Measurements from ENCODE around the gene PBX3.
A peak's percentile ranks its signal among the peaks of the same experiment; 100 is the strongest.

Gene PBX3

DNA sequence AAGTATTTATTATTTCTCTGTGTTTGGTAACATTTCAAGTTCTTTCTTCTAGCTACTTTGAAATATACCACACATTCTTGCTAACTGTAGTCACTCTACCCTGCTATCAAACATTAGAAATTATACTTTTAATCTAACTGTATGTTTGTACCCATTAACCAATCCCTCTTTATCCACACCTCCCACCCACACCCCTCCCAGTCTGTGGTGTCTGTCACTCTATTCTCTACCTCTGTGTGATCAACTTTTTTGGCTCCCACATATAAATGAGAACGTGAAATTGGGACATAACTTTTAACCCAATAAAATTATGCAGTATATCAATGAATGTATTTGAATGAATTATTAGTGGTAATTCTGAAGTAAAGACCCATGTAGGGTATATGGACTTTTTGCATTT, 79.7 kb downstream of the PBX3 start:
- no peak for DNase-seq

DNA sequence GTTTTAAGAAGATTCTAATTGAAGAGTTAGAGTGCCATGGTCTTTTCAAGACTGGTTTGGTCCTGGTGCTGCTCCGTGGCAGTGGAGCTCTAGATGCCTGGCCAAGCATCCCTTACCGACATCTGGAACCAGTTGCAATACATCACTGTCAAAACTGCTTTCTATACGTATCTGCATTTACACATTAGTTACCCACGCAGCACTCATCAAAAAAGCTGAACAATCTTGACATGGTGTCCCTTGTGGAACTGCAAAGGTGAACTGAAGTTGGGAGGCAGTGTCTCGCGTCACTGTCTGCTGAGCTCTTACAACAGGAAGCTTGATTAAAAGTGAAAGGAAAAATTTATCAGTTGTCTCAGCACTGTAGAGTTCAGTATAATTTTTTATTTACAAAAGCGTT, 82.6 kb downstream of the PBX3 start:
- no peak for DNase-seq

DNA sequence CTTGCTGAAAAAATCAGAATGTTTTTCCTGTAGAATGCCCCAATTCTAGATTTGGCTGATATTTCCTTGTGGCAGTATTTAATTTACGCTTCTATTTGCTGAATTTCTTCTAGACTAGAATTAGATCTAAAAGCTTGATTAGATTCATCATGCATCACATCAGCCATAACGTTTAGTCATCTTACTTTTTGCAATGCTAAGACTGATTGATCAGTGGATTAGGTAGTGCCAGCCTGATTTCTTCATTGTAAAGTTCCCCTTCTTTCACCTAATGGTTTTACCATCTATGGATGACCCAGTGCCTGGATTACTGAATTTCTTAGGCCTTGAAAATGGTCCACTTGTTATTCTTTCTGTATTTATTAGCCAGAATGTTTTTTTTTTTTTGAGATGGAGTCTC, 83.9 kb downstream of the PBX3 start:
- no peak for DNase-seq

DNA sequence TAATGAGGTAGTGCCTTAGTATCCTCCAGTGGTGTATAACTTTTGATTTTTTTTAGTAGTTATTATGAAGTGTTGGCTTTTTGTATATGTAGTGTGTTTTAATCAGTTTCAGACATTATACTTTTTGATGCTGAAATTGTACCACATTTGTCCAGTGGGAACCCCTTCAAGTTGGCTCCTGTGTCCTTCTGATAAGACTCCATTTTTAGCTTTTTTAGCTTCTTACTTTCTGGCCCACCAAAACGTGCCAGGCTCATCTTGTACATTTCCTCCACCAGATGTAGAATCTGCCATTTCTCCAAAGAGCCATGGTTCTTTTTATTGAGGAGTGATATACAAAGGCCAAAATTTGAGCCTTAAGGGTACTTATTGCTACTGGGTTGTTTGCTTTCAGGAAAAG, 84.4 kb downstream of the PBX3 start:
- no peak for DNase-seq

DNA sequence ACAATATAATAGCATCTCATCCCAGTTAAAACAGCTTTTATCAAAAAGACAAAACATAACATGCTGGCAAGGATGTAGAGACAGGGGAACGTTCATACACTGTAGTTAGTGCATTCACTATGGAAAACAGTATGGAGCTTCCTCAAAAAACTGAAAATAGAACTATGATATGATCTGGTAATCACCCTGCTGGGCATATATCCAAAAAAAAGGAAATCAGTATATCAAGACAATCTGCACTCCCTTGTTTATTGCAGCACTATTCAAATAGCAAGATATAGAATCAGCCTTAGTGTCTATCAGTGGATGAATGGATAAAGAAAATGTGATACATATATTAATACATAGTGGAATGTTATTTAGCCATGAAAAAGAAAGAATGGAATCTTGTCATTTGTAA, 88.5 kb downstream of the PBX3 start:
- no peak for DNase-seq

DNA sequence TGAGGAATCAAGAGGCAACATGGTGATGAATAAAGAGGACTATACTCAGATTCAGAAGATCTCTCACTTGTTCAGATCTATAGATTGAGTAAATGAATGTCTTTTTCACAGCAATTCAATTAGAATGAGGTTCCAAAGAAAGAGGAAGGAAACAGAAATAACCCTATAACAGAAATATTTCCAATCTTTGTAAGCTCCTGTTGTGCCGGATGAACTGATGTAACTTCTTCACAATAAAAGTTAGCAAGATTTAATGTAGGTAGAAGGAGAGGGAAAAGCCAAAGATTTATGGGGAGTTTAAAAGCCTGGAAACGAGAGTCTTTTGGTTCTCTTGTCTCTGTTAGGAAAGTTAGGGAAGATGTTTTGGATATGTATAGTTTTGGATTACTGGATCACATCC, 92.1 kb downstream of the PBX3 start:
- DNase-seq: no peak

DNA sequence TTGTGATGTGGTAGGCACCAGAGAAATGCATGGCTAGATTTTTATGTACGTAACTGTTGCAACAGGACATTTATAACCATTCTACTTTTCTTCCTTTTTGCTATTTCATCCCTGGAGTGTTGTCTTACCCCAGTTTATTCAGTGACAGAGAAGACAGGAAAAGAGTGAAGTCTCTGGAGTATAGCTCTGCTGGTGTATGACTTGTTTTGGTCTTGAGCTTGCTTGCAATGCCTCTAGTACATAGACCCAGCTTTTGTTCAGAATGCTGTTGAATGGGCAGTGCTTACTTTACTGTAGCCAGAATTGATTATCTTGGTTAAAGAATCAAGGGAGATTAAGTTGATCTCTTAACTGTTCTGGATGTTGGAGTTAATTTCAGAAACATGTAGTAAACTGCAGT, 94.3 kb downstream of the PBX3 start:
- DNase-seq: no peak

DNA sequence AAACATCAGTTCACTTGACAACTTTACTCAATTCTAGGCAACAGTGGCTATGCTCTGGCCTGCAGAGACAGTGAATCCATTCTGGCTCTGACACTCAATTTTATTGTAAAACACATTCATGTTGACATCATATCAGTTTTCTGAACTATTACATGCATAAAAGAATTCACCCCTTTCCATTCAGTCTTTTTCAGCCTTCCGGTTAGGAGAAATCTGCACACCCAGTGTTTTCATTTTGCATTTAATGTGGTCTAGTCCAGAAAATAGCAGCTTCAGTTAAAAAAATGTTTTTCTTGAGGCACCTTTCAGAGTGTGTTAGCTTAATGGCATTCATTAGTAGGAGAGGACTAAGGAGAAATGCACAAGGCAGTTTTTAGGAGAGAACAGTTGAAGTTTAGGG, 95.1 kb downstream of the PBX3 start:
- no peak for DNase-seq

DNA sequence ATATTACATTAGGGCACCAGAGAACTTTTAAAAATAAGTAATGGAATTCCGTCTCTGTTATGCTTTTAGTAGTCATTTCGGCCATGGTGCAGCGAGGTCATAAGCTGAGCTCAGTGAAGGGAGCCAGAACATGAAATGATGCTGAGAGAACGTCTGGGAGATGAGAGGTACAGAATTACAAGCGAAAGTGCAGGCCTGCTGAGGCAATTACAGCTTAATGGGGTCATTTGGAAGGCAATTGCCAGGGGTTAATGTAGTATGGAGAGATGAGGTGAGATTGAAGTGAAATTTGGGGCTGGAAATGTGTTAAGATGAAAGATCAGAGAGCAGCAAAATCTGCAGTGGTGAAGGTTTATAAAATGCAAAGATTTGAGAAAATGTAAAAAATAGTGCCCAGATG, 96.5 kb downstream of the PBX3 start:
- DNase-seq: peak; percentile 53

DNA sequence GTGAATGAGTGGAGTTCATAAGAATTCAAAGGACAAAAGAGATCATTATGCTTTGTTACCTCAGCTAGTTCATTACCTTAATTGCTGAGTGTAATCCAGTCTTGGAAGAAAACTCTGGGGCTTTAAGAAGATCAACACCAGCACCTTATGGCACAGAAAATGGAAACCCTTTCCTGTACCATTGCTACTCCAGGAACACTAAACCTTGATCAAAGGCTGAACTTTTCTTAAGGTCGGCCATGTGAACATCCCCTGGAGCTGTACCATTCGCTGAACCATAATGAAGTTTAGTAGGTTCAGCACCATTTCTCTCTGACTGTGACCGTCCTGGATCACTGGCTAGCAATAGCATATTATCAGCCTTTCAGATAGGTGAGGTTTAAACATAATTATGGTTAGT, 97.4 kb downstream of the PBX3 start:
- peak; percentile 51 for DNase-seq

DNA sequence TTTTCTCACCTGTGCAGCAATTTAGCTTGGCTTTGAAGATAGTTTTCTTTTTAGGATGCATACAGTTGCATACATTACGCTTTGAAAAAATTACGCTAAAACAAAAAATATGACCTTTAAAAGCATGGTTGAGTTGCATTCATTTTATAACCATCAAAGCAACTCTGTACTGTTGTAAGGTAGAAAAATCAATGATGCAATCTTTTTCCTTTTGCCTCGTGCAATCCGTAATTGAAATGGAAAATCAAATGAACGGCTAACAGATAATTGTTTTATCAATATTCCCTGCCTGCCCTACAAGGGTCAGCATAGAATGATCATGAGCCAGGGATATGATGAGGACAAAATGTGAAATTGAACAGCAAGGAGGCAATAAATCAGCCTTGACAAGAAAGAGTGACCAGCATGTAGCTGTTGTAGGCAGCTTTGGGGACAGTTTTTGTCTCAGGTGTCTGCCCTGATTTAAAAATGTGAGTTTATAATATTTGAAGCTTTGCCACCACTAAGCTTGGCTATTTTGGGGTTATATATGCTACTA, 98.2 kb downstream of the PBX3 start:
- DNase-seq: no peak

DNA sequence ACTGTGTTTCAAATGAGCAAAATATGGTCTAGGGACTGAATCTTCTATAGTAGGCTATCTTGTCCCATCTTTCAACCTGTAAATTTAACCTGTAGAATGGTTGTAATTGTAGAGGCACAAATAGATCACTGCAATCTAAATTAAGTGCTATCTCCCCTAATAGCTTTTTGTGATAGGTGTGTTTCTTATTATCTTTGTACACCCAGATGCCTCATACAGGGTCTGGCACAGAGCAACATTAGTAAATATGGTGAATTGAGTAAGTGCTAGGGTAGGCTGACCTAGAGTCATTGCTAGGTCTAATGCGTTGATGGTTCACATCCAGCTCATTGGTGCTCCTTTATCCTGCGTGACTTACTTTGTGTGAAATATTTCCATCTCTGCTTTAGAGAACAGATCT, 100.6 kb downstream of the PBX3 start:
- no peak for DNase-seq

DNA sequence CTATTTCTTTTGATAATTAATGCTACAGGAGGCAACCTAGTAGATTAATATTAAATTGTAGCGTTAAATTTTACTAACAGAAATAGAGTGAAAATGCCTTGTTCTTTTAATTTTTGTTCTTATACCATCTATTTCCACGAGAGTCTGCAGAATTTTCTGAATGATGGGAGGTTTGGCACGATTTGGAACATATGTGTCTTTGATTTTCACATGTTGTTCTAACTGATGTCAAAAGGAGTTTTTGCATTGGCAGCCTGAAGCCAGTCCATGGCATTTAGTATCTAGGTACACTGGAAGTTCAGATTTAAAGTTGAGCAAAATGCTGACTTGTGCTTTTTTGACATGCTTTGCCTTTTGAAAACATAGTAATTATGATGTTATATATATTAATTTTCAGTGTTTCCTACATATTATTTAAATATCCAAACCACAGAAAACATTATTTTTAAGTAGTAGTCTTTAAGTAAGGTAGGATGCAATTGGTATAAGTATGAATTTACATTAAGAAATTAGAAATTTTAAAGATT, 103.0 kb downstream of the PBX3 start:
- no peak for DNase-seq

DNA sequence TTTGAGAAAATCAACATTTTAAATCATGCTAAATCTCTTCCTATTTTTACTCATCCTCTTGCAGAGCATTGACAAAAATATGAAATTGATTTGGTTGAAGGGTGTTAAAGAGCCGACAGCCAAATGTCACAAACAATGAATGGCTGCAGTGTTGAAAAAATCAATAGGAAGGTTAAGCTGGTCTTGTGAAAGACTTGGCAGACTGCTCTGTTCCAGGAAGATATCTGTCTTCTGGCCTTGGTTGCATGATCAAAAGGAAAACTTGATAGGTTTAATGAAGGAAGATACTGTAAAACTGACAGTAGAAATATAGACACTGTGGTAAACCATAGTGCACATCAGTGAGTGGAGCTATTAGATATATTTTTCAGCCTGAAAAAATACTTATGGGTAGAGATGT, 103.6 kb downstream of the PBX3 start:
- peak; percentile 34 for DNase-seq

DNA sequence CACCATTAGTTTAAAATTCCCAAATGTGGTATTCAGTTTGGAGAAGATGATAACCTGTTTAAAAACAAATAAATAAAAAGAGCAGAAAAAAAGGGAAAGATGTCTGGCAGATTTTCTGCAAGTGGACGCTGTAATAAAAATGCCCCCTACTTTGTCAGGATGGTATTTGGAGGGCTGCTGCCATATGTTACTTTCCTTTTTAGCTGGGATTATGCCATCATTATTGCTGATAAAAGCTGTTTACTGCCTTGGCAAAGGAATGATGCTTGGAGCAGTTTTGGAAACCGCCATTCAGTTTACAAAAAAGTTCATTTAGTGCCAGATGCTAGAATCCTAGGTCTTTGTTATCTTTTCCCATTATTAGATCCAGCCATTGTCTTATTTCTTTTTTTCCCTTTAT, 104.8 kb downstream of the PBX3 start:
- peak; percentile 71 for DNase-seq

DNA sequence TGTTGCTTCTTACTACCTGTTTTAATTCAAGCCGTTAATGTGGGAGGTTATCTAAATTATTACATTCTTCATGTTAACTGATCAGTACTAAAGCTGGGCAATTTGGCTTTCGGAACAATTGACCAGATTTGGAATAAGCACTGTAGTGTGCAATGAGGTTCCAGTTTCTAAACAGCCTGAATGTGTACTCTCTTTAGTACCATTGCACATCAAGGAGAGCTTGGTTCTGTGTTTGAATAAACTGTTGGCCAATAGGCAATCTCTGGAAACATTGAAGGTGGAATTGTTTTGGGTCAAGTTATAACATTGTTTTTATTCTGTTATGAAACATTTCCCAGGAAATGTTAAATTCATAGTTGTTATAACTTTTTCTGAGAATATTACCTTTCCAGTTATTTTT, 105.2 kb downstream of the PBX3 start:
- no peak for DNase-seq

DNA sequence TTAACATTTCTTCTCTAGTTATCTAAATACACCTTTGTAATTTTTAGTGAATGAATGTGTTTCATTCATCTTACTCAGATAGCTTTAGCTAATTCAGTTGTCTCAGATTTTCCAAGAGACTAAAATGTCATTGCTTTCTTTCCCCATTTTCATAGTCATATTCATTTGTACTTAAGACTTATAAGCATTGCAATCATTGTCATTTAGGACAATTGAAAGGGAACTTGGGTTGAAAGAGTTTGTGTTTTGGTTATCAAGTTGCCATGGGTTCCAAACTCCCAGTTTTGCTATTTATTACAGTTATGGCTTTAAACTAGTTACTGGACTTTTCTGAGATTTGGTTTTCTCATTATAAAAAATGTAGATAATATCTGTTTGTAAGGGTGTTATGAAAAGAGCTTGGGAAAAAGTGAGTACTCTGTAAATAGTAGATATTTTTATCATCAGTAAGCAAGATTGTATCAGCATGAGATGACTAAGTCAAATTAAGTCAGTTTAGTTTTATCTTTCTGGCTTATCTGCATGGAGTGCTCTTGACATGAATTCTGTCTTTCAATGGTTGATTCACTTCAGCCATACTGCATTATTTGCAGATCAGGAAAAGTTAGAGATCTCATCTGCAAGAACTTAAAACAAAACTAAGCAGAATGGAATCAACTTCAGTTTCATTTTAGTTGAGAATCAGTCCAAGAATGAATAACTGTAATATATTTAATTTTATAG, 107.5 kb downstream of the PBX3 start:
- no peak for DNase-seq

DNA sequence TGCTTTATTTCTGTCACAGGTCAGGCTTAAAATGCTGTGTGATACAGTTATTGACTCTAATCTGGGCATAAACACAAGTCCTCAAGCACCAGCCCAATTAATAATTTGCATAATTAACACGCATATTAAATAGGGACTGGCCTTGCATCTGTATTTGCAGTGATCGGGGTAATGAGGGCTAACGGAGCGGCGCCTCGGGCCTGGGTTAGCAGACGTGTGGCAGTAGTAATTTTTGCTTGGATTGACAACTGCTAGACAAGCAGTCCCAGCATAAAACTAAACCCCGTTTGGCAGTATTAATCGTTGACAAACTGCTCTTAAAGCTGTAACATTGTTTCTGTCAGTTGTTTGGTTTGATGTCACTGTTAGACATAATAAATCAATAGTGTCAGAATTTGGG, 109.2 kb downstream of the PBX3 start:
- DNase-seq: no peak

DNA sequence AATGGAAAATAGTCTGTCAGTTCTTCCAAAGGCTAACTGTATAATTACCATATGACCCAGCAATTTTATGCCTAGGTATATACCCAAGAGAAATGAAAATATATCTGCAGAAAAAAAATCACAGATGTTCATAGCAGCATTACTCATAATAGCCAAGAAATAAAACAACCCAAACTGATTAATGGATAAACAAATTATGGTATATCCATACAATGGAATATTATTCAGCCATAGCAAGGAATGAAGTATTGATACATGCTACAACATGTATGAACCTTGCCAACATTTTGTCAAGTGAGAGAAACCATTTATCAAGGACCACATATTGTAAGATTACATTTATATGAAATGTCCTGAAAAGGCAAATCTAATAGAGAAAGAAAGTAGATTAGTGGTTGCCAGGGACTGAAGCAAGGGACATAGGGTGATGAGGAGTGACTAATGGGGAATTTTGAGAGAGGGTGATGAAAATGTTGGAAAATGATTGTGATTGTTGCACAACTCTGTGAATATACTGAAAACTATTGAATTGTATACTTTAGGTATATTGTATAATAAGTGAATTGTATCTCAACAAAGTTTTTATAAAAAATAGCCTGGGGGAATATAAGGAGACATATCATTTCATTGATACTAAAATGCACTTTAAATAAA, 114.4 kb downstream of the PBX3 start:
- DNase-seq: no peak

DNA sequence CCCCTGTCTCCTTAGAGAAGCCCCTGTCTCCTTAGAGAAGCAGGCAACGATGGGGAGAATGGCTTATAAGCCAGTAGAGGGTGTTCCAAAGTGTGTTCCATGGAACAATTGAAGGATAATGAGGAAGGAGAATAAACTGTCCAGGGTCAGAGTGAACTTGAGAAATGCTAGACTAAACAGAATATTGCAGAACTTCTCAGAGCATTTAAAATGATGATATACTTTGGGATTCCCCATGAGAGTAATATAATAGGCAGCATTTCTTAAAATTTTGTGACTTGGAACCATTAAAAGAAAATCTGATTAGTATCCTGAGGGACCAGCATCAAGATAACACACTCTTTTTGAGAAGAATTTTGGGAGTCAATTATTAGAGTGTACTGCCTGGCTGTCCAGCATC, 116.8 kb downstream of the PBX3 start:
- no peak for DNase-seq

DNA sequence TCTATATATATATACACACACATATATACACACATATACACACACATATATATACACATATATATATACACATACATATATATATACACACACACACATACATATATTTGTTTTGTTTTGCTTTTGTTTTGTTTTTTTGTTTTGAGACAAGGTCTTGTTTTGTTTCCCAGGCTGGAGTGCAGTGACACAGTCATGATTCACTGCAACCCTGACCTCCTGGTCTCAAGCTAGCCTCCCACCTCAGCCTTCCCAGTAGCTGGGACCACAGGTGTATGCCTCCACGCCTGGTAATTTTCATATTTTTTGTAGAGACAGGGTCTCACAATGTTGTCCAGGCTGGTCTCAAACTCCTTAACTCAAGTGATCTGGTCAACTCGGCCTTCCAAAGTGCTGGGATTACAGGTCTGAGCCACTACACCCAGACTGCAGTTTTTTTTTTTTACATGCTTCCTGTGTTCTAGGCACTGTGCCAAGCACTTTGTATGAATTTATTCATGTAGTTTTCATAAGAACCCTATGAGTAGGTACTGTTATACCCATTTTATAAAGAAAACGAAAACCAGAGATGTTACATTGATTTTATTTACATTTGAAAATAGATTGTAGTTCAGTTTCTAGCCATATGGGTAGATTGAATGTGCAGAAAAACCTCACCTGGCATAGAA, 120.7 kb downstream of the PBX3 start:
- DNase-seq: peak; percentile 22

DNA sequence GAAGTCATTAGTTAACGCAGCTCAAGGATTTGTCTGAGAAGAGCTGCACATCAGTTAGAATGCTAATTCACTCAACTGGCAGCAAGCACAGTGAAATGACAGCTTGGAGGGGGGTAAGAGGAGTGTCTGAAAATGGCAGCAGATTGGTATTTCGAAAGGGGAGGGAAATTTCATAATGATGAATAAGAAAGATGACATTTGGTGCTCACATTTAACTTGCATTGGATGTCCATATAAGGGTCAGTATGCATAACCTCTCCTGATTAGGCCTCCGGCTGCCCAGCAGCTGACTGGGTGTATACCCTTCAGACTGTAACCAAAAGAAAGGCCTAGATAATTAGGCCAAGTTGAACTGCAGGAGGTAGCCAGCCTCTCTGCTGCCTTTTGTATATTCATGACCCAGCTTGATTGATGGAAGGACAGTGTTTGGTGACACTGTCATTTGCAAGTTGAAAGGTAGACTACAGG, 131.0 kb downstream of the PBX3 start:
- peak; percentile 50 for DNase-seq

DNA sequence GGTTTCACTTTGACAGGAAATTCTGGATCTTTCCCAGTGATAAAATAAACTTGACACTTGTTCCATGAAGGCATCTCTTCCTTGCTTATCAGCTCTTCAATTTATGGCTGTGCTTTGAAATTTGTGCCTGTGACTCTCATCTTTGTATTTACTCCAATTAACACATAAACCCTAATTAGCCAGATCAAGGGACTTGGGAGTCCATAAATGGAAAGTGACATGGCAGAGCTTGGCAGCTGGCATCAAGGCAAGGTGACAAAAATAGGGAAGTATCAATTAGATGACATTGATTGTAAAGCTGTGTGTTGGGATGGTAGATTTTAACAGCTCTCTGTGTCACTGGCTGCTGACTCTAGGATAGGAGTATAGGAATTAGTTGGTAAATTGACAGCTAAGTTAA, 133.9 kb downstream of the PBX3 start:
- peak; percentile 36 for DNase-seq
